ENCODE data around the gene LRRC46. TPM values are rescaled to one million over a fixed set of nuclear protein-coding genes. Genes with fewer than 3 reads are reported as not detected.

Gene LRRC46
- total and polyA plus RNA-seq, 2 of the 13 experiments (the other 11 are each of a cell fraction or from before 2014, with no cell fraction given): 0.09 TPM

GRCh38 chr17:47785538-47786123, 45.8 kb upstream of the LRRC46 start (continued):
- TF ChIP-seq NR3C1 (CRISPR knock-in tag; IDR thresholded peaks at IDR 0.05) (no peak), ZNF546 (CRISPR knock-in tag; conservative IDR thresholded peaks at IDR 0.05) (peak; percentile 79; the same call in 1 of the 2 replicates), ZBTB7B (CRISPR knock-in tag; IDR thresholded peaks at IDR 0.05) (no peak), ZUFSP (CRISPR knock-in tag; IDR thresholded peaks at IDR 0.05; ENCODE audit: borderline replicate concordance) (no peak), MBD4 (IDR thresholded peaks at IDR 0.05; ENCODE audit: borderline replicate concordance, low read length) (no peak), MAX (IDR thresholded peaks at IDR 0.05) (no peak), AHDC1 (CRISPR knock-in tag; IDR thresholded peaks at IDR 0.05; ENCODE audit: borderline replicate concordance) (no peak), SATB2 (CRISPR knock-in tag; IDR thresholded peaks at IDR 0.05) (peak; percentile 76; the same call in 1 of the 2 replicates), NR2F1 (CRISPR knock-in tag; IDR thresholded peaks at IDR 0.05) (no peak), ZNF570 (CRISPR knock-in tag; IDR thresholded peaks at IDR 0.05; ENCODE audit: borderline replicate concordance) (no peak), ZNF207 (IDR thresholded peaks at IDR 0.05; ENCODE audit: borderline replicate concordance) (no peak), ZNF12 (CRISPR knock-in tag; IDR thresholded peaks at IDR 0.05) (peak; percentile 80), ZNF772 (CRISPR knock-in tag; IDR thresholded peaks at IDR 0.05) (peak; percentile 77), ZNF775 (CRISPR knock-in tag; IDR thresholded peaks at IDR 0.05; ENCODE audit: borderline replicate concordance) (no peak), PLRG1 (conservative IDR thresholded peaks at IDR 0.05) (no peak), ARNTL (CRISPR knock-in tag; IDR thresholded peaks at IDR 0.05) (peak; percentile 51; the same call in 1 of the 2 replicates), CENPT (CRISPR knock-in tag; IDR thresholded peaks at IDR 0.05; ENCODE audit: low read depth) (no peak), XBP1 (CRISPR knock-in tag; IDR thresholded peaks at IDR 0.05) (no peak), MATR3 (CRISPR knock-in tag; IDR thresholded peaks at IDR 0.05) (no peak), NR2C2 (CRISPR knock-in tag; IDR thresholded peaks at IDR 0.05; ENCODE audit: borderline replicate concordance) (no peak), ZSCAN31 (CRISPR knock-in tag; IDR thresholded peaks at IDR 0.05; ENCODE audit: low read depth) (no peak), ZNF335 (CRISPR knock-in tag; IDR thresholded peaks at IDR 0.05) (peak; percentile 80), KDM1A (CRISPR knock-in tag; IDR thresholded peaks at IDR 0.05) (no peak)

Data from HepG2 (cell line).